Measurements from ENCODE around the gene MMP12.

Gene MMP12

Small RNA genes lying within 50 kb of the gene (small RNA-seq; reads per million reads assigned to genes)
- 0 reads per million in 2 experiments for gene RNU7-159P

Measured in SK-N-DZ (cell line).